GM12878 (cell line): Measurements from ENCODE around the gene TPPP3. TPM values are rescaled to one million over a fixed set of nuclear protein-coding genes. Genes with fewer than 3 reads are reported as not detected.

ENCODE experiments used
- ATAC-seq: fragments of 200-7000 bp; cut with Tn5 transposase; 3 replicates; pipeline ENCODE4 v1.9.1; 2020; ENCODE audit warnings: mild to moderate bottlenecking, moderate library complexity
- BruUV-seq: library from RNA; stranded (reverse); fragments of 400-500 nt; replicated peaks from 2 replicates; lab custom pipeline; 2021; lab: Mats Ljungman, UMichigan
- CTCF ChIA-PET: fragments of 300-600 bp; sonication (Branson Sonifier 250); formaldehyde crosslinking; extraction: SDS; loops from one replicate; lab custom pipeline; 2021; ENCODE audit warnings: inconsistent platforms; lab: Yijun Ruan, JAX
- POLR2A ChIA-PET: fragments of 350-600 bp; formaldehyde crosslinking; extraction: SDS; loops from one replicate; lab custom pipeline; 2021; ENCODE audit warnings: inconsistent platforms; lab: Charles Lee
- RAD21 ChIA-PET: fragments of 300-600 bp; sonication (Branson Sonifier 250); formaldehyde crosslinking; loops from one replicate; lab custom pipeline; 2023; ENCODE audit warnings: antibody characterized with exemption; ENCODE audit not compliant: unreplicated experiment; lab: Charles Lee
- SMC1A ChIA-PET: fragments of 300-600 bp; sonication (Branson Sonifier 250); formaldehyde crosslinking; loops from one replicate; lab custom pipeline; 2023; ENCODE audit not compliant: unreplicated experiment, uncharacterized antibody; lab: Charles Lee
- DNase-seq: peaks from one replicate; pipeline ENCODE4 v3.0.0-alpha.2; 2011; ENCODE audit warnings: low read depth, low spot score
- FAIRE-seq: peaks from 3 replicates; lab custom pipeline; 2011; peaks lifted over from hg19 to GRCh38; lab: Jason Lieb, UNC
- H2AFZ ChIP-seq: 2 replicates; pipeline ENCODE4 v1.6.0; 2011; ENCODE audit warnings: low read depth, low read length, control low read depth; ENCODE audit not compliant: control insufficient read depth
- H3K27ac ChIP-seq: 2 replicates; pipeline ENCODE4 v1.5.1; 2011; ENCODE audit warnings: control low read depth; ENCODE audit not compliant: control insufficient read depth, insufficient read depth
- H3K27me3 ChIP-seq, 2 experiments: replicated peaks in 1 of 2; 2 replicates each; pipeline versions ENCODE4 v1.6.0 to v1.6.1; 2011; ENCODE audit warnings: low read length in 1 of 2; ENCODE audit not compliant: control insufficient read depth in 2 of 2, insufficient read depth in 2 of 2
- H3K36me3 ChIP-seq, 2 experiments: 2 replicates each; pipeline ENCODE4 v1.5.1; 2011; ENCODE audit warnings: low read length in 1 of 2; ENCODE audit not compliant: control insufficient read depth in 2 of 2, insufficient read depth in 2 of 2
- H3K4me1 ChIP-seq: 2 replicates; pipeline ENCODE4 v1.6.1; 2011; ENCODE audit warnings: mild to moderate bottlenecking, low read length, moderate library complexity, mixed read lengths; ENCODE audit not compliant: control insufficient read depth, insufficient read depth
- H3K4me2 ChIP-seq: 2 replicates; pipeline ENCODE4 v1.6.0; 2011; ENCODE audit warnings: control low read depth; ENCODE audit not compliant: control insufficient read depth, insufficient read depth
- H3K4me3 ChIP-seq: fragments of 200-600 bp; sonication (generic); 2 replicates; pipeline ENCODE4 v1.5.1; 2016
- H3K79me2 ChIP-seq: 2 replicates; pipeline ENCODE4 v1.6.0; 2011; ENCODE audit warnings: low read length; ENCODE audit not compliant: control insufficient read depth, insufficient read depth
- H3K9ac ChIP-seq: 2 replicates; pipeline ENCODE4 v1.8.0; 2011; ENCODE audit warnings: low read length, control low read depth, mixed read lengths; ENCODE audit not compliant: control insufficient read depth, insufficient read depth
- H3K9me3 ChIP-seq: replicated peaks from 3 replicates; pipeline ENCODE4 v1.5.1; 2011; ENCODE audit warnings: mild to moderate bottlenecking, low read length; ENCODE audit not compliant: control insufficient read depth, insufficient read depth
- H4K20me1 ChIP-seq: 2 replicates; pipeline ENCODE4 v1.6.0; 2011; ENCODE audit not compliant: control insufficient read depth, insufficient read depth
- BMI1 ChIP-seq: fragments of 450-650 bp; IDR thresholded peaks from 2 replicates; pipeline ENCODE4 v1.6.1; 2016; ENCODE audit warnings: mild to moderate bottlenecking, moderate library complexity, borderline replicate concordance
- CBX3 ChIP-seq: fragments of 200-600 bp; sonication (generic); IDR thresholded peaks from 2 replicates; pipeline ENCODE4 v1.6.1; 2016; ENCODE audit warnings: low read depth, borderline replicate concordance
- DPF2 ChIP-seq: fragments of 450-650 bp; IDR thresholded peaks from 2 replicates; pipeline ENCODE4 v1.6.1; 2017; ENCODE audit warnings: mild to moderate bottlenecking
- E2F4 ChIP-seq: IDR thresholded peaks from 2 replicates; pipeline ENCODE4 v1.6.1; 2012; ENCODE audit warnings: low read depth, low read length, improper control_type of control experiment
- FOXK2 ChIP-seq: fragments of 450-650 bp; IDR thresholded peaks from 2 replicates; pipeline ENCODE4 v1.6.1; 2017; ENCODE audit warnings: mild to moderate bottlenecking, moderate library complexity
- MAX ChIP-seq: IDR thresholded peaks from 2 replicates; pipeline ENCODE4 v1.6.1; 2012; ENCODE audit warnings: low read depth, low read length, improper control_type of control experiment
- MEF2B ChIP-seq: fragments of 450-650 bp; IDR thresholded peaks from 2 replicates; pipeline ENCODE4 v1.6.1; 2018; ENCODE audit warnings: mild to moderate bottlenecking, moderate library complexity; ENCODE audit not compliant: partially characterized antibody, poor library complexity, severe bottlenecking
- NFXL1 ChIP-seq: fragments of 450-650 bp; IDR thresholded peaks from 2 replicates; pipeline ENCODE4 v1.6.1; 2017; ENCODE audit warnings: antibody characterized with exemption, mild to moderate bottlenecking, borderline replicate concordance
- NKRF ChIP-seq: fragments of 450-650 bp; conservative IDR thresholded peaks from 2 replicates; pipeline ENCODE4 v1.6.1; 2017; ENCODE audit warnings: mild to moderate bottlenecking, moderate library complexity
- PML ChIP-seq: IDR thresholded peaks from 2 replicates; pipeline ENCODE4 v1.6.1; 2012; ENCODE audit warnings: low read length, inconsistent platforms
- SRF ChIP-seq, 2 experiments: IDR thresholded peaks; 2 replicates each; pipeline ENCODE4 v1.6.1; 2011; ENCODE audit warnings: low read depth in 2 of 2, low read length in 2 of 2, mild to moderate bottlenecking in 1 of 2, moderate library complexity in 1 of 2
- STAT1 ChIP-seq: fragments of 450-650 bp; conservative IDR thresholded peaks from 2 replicates; pipeline ENCODE4 v1.6.1; 2014; ENCODE audit warnings: antibody characterized with exemption, mild to moderate bottlenecking
- STAT3 ChIP-seq: IDR thresholded peaks from 2 replicates; pipeline ENCODE4 v1.6.1; 2011; ENCODE audit warnings: low read depth, low read length, improper control_type of control experiment
- ZBTB11 ChIP-seq: fragments of 450-650 bp; formaldehyde crosslinking; IDR thresholded peaks from 2 replicates; pipeline ENCODE4 v1.5.0; 2022; ENCODE audit warnings: mild to moderate bottlenecking, missing genetic modification characterization
- ZBTB4 ChIP-seq: fragments of 450-650 bp; formaldehyde crosslinking; IDR thresholded peaks from 2 replicates; pipeline ENCODE4 v1.4.0; 2022; ENCODE audit warnings: mild to moderate bottlenecking, moderate library complexity
- WGBS: methylation state at CpG from one replicate; pipeline ENCODE4 v1.1.6; 2016; ENCODE audit warnings: low lambda C conversion rate; ENCODE audit not compliant: insufficient replicate concordance, insufficient coverage; ENCODE audit errors: missing lambda C conversion rate; 5-methylcytosine and 5-hydroxymethylcytosine counted together
- in situ Hi-C: fragments of 300-500 bp; cut with MboI; formaldehyde crosslinking; loops from 9 replicates; pipeline ENCODE4 v1.14.3; 2018; ENCODE audit warnings: mixed read lengths
- intact Hi-C: fragments of 100-400 bp; cut with micrococcal nuclease; formaldehyde crosslinking; loops from one replicate; pipeline ENCODE4 v1.14.2; 2022; ENCODE audit not compliant: unreplicated experiment
- polyA plus RNA-seq, 11 experiments: library from polyadenylated mRNA; depleted of rRNA in 4 of 11; unstranded in 6 of 11; stranded (reverse) in 5 of 11; fragments of >200 nt; fragmentation: Nextera tagmentation in 4 of 11; fragmentation: Illumina TruSeq in 1 of 11; extraction: Ambion mirVana in 4 of 11; extraction: Trizol in 1 of 11; gene quantifications; 1 replicate in 1 of 11; 2 replicates in 10 of 11; pipeline versions ENCODE4 v1.2.1 to v1.2.3, GENCODE V29; 2011 to 2016; ENCODE audit warnings: inconsistent platforms in 2 of 11, missing spikeins in 2 of 11, low read depth in 1 of 11
- total RNA-seq, 4 experiments: library from RNA; depleted of rRNA in 3 of 4; stranded (reverse); fragments of >200 nt in 3 of 4; fragmentation: Illumina TruSeq in 1 of 4; extraction: Trizol in 1 of 4; gene quantifications; 2 replicates each; pipeline versions ENCODE4 v1.2.1 to v1.2.3, GENCODE V29; 2013 to 2021

The TPPP3 gene
- total and polyA plus RNA-seq, 10 of the 15 experiments (the other 5 are each of a cell fraction or from before 2014, with no cell fraction given) = 0.14 TPM; not detected in 9

GRCh38 chr16:67405336-67405735, 12.0 kb upstream of the TPPP3 start:
- no peak overlapping the region for H3K4me3 ChIP-seq
- BruUV-seq = no TSS peak
- H3K36me3 ChIP-seq = no peaks in the 10 kb centered on the region
- in situ Hi-C loops (loop anchor here (25.0 kb wide), 1 partner anchor 418 kb away; the partner anchor contains the start of gene CES4A), intact Hi-C loops (no loop called here)
- DNase-seq = no peak
- no peak overlapping the region for H3K9ac ChIP-seq
- no peaks in the 10 kb centered on the region for H4K20me1 ChIP-seq
- H3K4me2 ChIP-seq = no peak overlapping the region
- no peak for FAIRE-seq
- RAD21 ChIA-PET = no interaction called here
- no peaks in the 10 kb centered on the region for H3K9me3 ChIP-seq
- no peak overlapping the region for H3K27ac ChIP-seq
- H3K4me1 ChIP-seq = no peaks in the 10 kb centered on the region
- no peaks in the 10 kb centered on the region; a peak in 1 of 4 replicates for H3K27me3 ChIP-seq
- WGBS = 41% methylated on average over 8 of the region's 8 CpGs
- CTCF ChIA-PET = no interaction called here
- SMC1A ChIA-PET = no interaction called here
- ATAC-seq = no peak
- POLR2A ChIA-PET = no interaction called here
- H3K79me2 ChIP-seq = no peaks in the 10 kb centered on the region
- no peak overlapping the region for H2AFZ ChIP-seq
- TF ChIP-seq FOXK2 (no peak), ZBTB11 (CRISPR knock-in tag) (no peak), NFXL1 (no peak), BMI1 (no peak), NKRF (no peak), DPF2 (no peak), SRF (IDR thresholded peaks at IDR 0.05; ENCODE audit: low read depth in 2 of 2, low read length in 2 of 2) (no peak), CBX3 (no peak), MAX (no peak), STAT3 (no peak), ZBTB4 (CRISPR knock-in tag) (no peak), PML (no peak), MEF2B (no peak), STAT1 (no peak), E2F4 (no peak)
